GM12891 (cell line): ENCODE results near the gene GPC5.

ENCODE experiments used
- PAX5 ChIP-seq: IDR thresholded peaks from 2 replicates; pipeline ENCODE4 v1.6.1; 2011; ENCODE audit warnings: low read length, moderate library complexity, mild to moderate bottlenecking; ENCODE audit not compliant: insufficient read depth, severe bottlenecking
- POLR2A ChIP-seq: IDR thresholded peaks from 2 replicates; pipeline ENCODE4 v1.6.1; 2011; ENCODE audit warnings: low read depth, low read length, control low read depth
- POLR2AphosphoS5 ChIP-seq: IDR thresholded peaks from 2 replicates; pipeline ENCODE4 v1.6.1; 2011; ENCODE audit warnings: low read depth, low read length, control low read depth
- TAF1 ChIP-seq: IDR thresholded peaks from 2 replicates; pipeline ENCODE4 v1.6.1; 2011; ENCODE audit warnings: low read depth, low read length, control low read depth

- TF ChIP-seq POLR2A (no peak), POLR2AphosphoS5 (no peak), PAX5 (no peak), TAF1 (no peak)
Measured at GRCh38 chr13:91572944-91573598, 174.7 kb downstream of the GPC5 start.
